GM19193 (cell line): ENCODE measurements around the gene ZNF319.

Experiments
- POLR2A ChIP-seq: IDR thresholded peaks from 4 replicates; pipeline ENCODE4 v1.6.1; 2011; ENCODE audit not compliant: insufficient read depth, insufficient read length; ENCODE audit errors: extremely low read depth

ZNF319 gene

GRCh38 chr16:58028541-58029070 lies 28.1 kb upstream of the ZNF319 start:
- no peak for TF ChIP-seq POLR2A

- no peak for TF ChIP-seq POLR2A
Measured at GRCh38 chr16:58027916-58028455, 27.5 kb upstream of the ZNF319 start.

- TF ChIP-seq POLR2A, result no peak
Measured at GRCh38 chr16:58027161-58027915, 26.9 kb upstream of the ZNF319 start.

- TF ChIP-seq POLR2A, result no peak
Measured at GRCh38 chr16:58026705-58027160, 26.3 kb upstream of the ZNF319 start.

- no peak for TF ChIP-seq POLR2A
Measured at GRCh38 chr16:58026139-58026704, 25.8 kb upstream of the ZNF319 start.

GRCh38 chr16:58025351-58026138 lies 25.1 kb upstream of the ZNF319 start, which contains the start of gene MMP15:
Gene MMP15 (plus strand): TSS chr16:58025754. CDS start chr16:58026351, 597 bp downstream.
- no peak for TF ChIP-seq POLR2A

- TF ChIP-seq POLR2A, result no peak
Measured at GRCh38 chr16:58024486-58025350, 24.2 kb upstream of the ZNF319 start.

- TF ChIP-seq POLR2A, result no peak
Measured at GRCh38 chr16:58022601-58023371, 22.3 kb upstream of the ZNF319 start.

- no peak for TF ChIP-seq POLR2A
Measured at GRCh38 chr16:58021661-58022551, 21.4 kb upstream of the ZNF319 start.

- TF ChIP-seq POLR2A, result no peak
Measured at GRCh38 chr16:58020628-58021521, 20.4 kb upstream of the ZNF319 start.

- TF ChIP-seq POLR2A, result no peak
Measured at GRCh38 chr16:58019866-58020538, 19.5 kb upstream of the ZNF319 start.
